DOHH2 (cell line): ENCODE data around the gene PCDH9.

Source experiments
- H3F3A ChIP-seq: fragments of 200-600 bp; sonication (generic), shearing (Covaris generic); 2 replicates; pipeline ENCODE4 v1.6.0; 2016; ENCODE audit warnings: antibody characterized with exemption, mild to moderate bottlenecking; ENCODE audit not compliant: control insufficient read depth, insufficient read depth
- H3K27ac ChIP-seq: fragments of 200-600 bp; sonication (generic); 2 replicates; pipeline ENCODE4 v1.5.1; 2014; ENCODE audit warnings: low read depth, mild to moderate bottlenecking, low read length, moderate library complexity
- H3K27me3 ChIP-seq: fragments of 200-600 bp; sonication (generic); 2 replicates; pipeline ENCODE4 v1.6.1; 2014; ENCODE audit warnings: mild to moderate bottlenecking, low read length, mixed read lengths; ENCODE audit not compliant: control insufficient read depth
- H3K36me3 ChIP-seq: fragments of 200-600 bp; sonication (generic); 2 replicates; pipeline ENCODE4 v1.6.1; 2014; ENCODE audit warnings: mild to moderate bottlenecking, low read length, moderate library complexity, mixed read lengths; ENCODE audit not compliant: control insufficient read depth
- H3K4me1 ChIP-seq: fragments of 200-600 bp; sonication (generic); 2 replicates; pipeline ENCODE4 v1.6.1; 2014; ENCODE audit warnings: mild to moderate bottlenecking, low read length, mixed read lengths; ENCODE audit not compliant: control insufficient read depth
- H3K4me2 ChIP-seq: fragments of 200-600 bp; sonication (generic); 2 replicates; pipeline ENCODE4 v1.6.0; 2014; ENCODE audit warnings: mild to moderate bottlenecking, low read length, moderate library complexity
- H3K4me3 ChIP-seq: fragments of 200-600 bp; sonication (generic); 2 replicates; pipeline ENCODE4 v1.5.1; 2014; ENCODE audit warnings: mild to moderate bottlenecking, low read length, mixed read lengths
- H3K79me2 ChIP-seq: fragments of 200-600 bp; sonication (generic); 2 replicates; pipeline ENCODE4 v1.6.1; 2014; ENCODE audit warnings: mild to moderate bottlenecking, low read length, mixed read lengths; ENCODE audit not compliant: control insufficient read depth
- H3K9me2 ChIP-seq: fragments of 200-600 bp; sonication (generic); replicated peaks from 2 replicates; pipeline ENCODE4 v1.6.1; 2014; ENCODE audit warnings: mild to moderate bottlenecking, low read length, mixed read lengths; ENCODE audit not compliant: control insufficient read depth
- H3K9me3 ChIP-seq: fragments of 200-600 bp; sonication (generic); 2 replicates; pipeline ENCODE4 v1.6.1; 2014; ENCODE audit warnings: antibody characterized with exemption, low read length, mixed read lengths; ENCODE audit not compliant: control insufficient read depth, insufficient read depth
- H4K20me1 ChIP-seq: fragments of 200-600 bp; sonication (generic); 2 replicates; pipeline ENCODE4 v1.6.0; 2014; ENCODE audit warnings: low read depth, mild to moderate bottlenecking, antibody characterized with exemption, low read length, moderate library complexity; ENCODE audit not compliant: control insufficient read depth, insufficient read depth
- CTCF ChIP-seq: fragments of 200-600 bp; sonication (generic); IDR thresholded peaks from one replicate; pipeline ENCODE4 v1.5.1; 2014; ENCODE audit warnings: antibody characterized with exemption, mild to moderate bottlenecking, low read depth, low read length; ENCODE audit not compliant: poor library complexity, severe bottlenecking
- EZH2phosphoT487 ChIP-seq: fragments of 200-600 bp; sonication (generic); IDR thresholded peaks from 2 replicates; pipeline ENCODE4 v1.6.1; 2017; ENCODE audit warnings: borderline replicate concordance, mild to moderate bottlenecking, antibody characterized with exemption, low read length, moderate library complexity, mixed read lengths

PCDH9 gene

DNA sequence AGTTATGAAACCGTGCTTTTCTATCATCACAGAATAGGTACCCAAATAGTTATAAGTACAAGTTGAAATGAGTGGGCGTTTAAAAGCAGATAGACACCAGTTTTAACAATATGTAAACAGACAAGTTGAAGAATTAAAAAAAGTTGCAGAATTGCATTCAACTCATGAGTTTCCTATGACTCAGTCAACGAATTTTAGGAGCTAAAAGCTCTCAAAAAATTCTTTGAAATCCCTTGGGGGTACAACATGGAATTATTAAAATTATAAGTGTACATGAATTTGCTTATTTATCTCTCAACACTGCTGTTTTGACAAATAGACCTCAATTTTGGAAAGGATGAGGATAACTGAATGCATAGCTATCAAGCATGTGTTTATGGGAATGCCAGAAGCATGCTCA is 693.4 kb downstream of the PCDH9 start:
- H3K4me3 ChIP-seq, result no peak overlapping the region
- no peaks in the 10 kb centered on the region for H3K79me2 ChIP-seq
- no peaks in the 10 kb centered on the region for H3K9me2 ChIP-seq
- no peaks in the 10 kb centered on the region for H3K9me3 ChIP-seq
- H3K4me2 ChIP-seq, result no peak overlapping the region
- no peaks in the 10 kb centered on the region for H4K20me1 ChIP-seq
- no peak for TF ChIP-seq CTCF
- TF ChIP-seq EZH2phosphoT487, result no peak
- no peaks in the 10 kb centered on the region for H3K4me1 ChIP-seq
- H3K27ac ChIP-seq, result no peak overlapping the region
- no peaks in the 10 kb centered on the region for H3F3A ChIP-seq
- no peaks in the 10 kb centered on the region for H3K36me3 ChIP-seq
- H3K27me3 ChIP-seq, result no peaks in the 10 kb centered on the region

DNA sequence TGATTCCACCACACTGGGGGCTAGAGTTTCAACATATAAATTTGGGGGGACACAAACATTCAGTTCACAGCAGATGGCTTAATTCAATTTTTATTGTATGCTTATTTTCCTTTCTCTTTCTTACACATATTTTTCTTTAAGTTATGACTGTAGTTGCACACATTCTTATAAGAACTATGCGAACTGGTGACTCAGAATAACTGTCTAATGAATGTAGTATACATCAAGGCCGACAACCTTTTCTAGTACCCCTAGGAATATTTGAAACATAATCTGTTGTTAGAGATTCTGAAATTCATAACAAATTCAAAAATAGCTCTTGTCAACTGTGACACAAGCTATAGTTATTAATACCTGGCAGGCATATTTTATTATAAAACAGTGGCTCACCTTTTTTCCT is 695.6 kb downstream of the PCDH9 start:
- no peak overlapping the region for H3K4me3 ChIP-seq
- no peaks in the 10 kb centered on the region for H3K36me3 ChIP-seq
- no peaks in the 10 kb centered on the region for H3K9me2 ChIP-seq
- H3F3A ChIP-seq, result no peaks in the 10 kb centered on the region
- H3K27me3 ChIP-seq, result no peaks in the 10 kb centered on the region
- H3K4me1 ChIP-seq, result no peaks in the 10 kb centered on the region
- H3K4me2 ChIP-seq, result no peak overlapping the region
- no peaks in the 10 kb centered on the region for H4K20me1 ChIP-seq
- TF ChIP-seq CTCF (no peak), EZH2phosphoT487 (no peak)
- H3K9me3 ChIP-seq, result no peaks in the 10 kb centered on the region
- H3K27ac ChIP-seq, result no peak overlapping the region
- no peaks in the 10 kb centered on the region for H3K79me2 ChIP-seq

DNA sequence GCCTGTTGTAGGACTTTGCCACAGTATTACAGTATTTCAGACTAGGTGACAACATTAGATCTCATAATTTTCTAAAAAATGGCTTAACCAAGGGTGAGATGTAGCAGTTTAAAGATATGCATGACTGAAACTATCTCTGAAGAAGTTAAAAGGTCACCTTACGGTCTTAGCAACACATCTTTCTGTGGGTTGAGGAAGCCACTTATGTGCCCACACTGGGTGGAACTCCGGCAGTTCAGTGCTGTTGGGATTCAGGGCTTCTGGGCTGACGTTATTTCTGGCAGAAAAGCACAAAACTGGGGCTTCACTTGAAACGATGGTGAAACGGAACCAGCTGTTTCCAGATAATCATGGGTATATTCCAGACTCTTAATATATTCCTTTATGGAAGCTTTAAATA is 697.3 kb downstream of the PCDH9 start:
- H3K27me3 ChIP-seq, result no peaks in the 10 kb centered on the region
- H4K20me1 ChIP-seq, result no peaks in the 10 kb centered on the region
- H3K4me3 ChIP-seq, result no peak overlapping the region
- no peak overlapping the region for H3K4me2 ChIP-seq
- no peaks in the 10 kb centered on the region for H3K79me2 ChIP-seq
- no peaks in the 10 kb centered on the region for H3K9me3 ChIP-seq
- no peak overlapping the region for H3K27ac ChIP-seq
- H3K9me2 ChIP-seq, result no peaks in the 10 kb centered on the region
- H3F3A ChIP-seq, result no peaks in the 10 kb centered on the region
- H3K4me1 ChIP-seq, result no peaks in the 10 kb centered on the region
- no peak for TF ChIP-seq CTCF
- no peak for TF ChIP-seq EZH2phosphoT487
- H3K36me3 ChIP-seq, result no peaks in the 10 kb centered on the region

GRCh38 chr13:66532146-66532545 is 698.0 kb downstream of the PCDH9 start:
- no peaks in the 10 kb centered on the region for H4K20me1 ChIP-seq
- no peaks in the 10 kb centered on the region for H3K9me2 ChIP-seq
- H3F3A ChIP-seq, result no peaks in the 10 kb centered on the region
- TF ChIP-seq EZH2phosphoT487 (no peak), CTCF (no peak)
- H3K4me1 ChIP-seq, result no peaks in the 10 kb centered on the region
- no peak overlapping the region for H3K27ac ChIP-seq
- no peaks in the 10 kb centered on the region for H3K79me2 ChIP-seq
- no peaks in the 10 kb centered on the region for H3K36me3 ChIP-seq
- H3K4me2 ChIP-seq, result no peak overlapping the region
- no peaks in the 10 kb centered on the region for H3K27me3 ChIP-seq
- no peak overlapping the region for H3K4me3 ChIP-seq
- no peaks in the 10 kb centered on the region for H3K9me3 ChIP-seq
